Mammary epithelial cell (primary cell): Measurements from ENCODE around the gene FRMPD2.

Experiments
- CTCF ChIP-seq, 2 donors: IDR thresholded peaks in 1 of 2; conservative IDR thresholded peaks in 1 of 2; 2 replicates each; pipeline ENCODE4 v1.5.1; 2011 to 2012; ENCODE audit warnings: inconsistent platforms in 2 of 2, low read length in 2 of 2, mild to moderate bottlenecking in 2 of 2, control low read depth in 1 of 2, low read depth in 1 of 2; ENCODE audit not compliant: insufficient read depth in 1 of 2; ENCODE audit errors: extremely low read depth in 1 of 2
- EZH2 ChIP-seq: IDR thresholded peaks from 2 replicates; pipeline ENCODE4 v1.6.1; 2012; ENCODE audit warnings: low read length, inconsistent platforms, borderline replicate concordance

GRCh38 chr10:48316236-48316635 is 41.7 kb upstream of the FRMPD2 start:
- no peak for TF ChIP-seq CTCF (conservative IDR thresholded peaks at IDR 0.05 in 1 of 2, IDR thresholded peaks at IDR 0.05 in 1 of 2; ENCODE audit: extremely low read depth in 1 of 2, insufficient read depth in 1 of 2, low read depth in 1 of 2, low read length in 2 of 2)
- no peak for TF ChIP-seq EZH2
